GM06990 (cell line): ENCODE results near the gene DENND1B.

Experiments
- DNase-seq: peaks from one replicate; pipeline ENCODE4 v3.0.0-alpha.2; 2011; ENCODE audit not compliant: insufficient read length; ENCODE audit errors: extremely low read depth
- H3K27me3 ChIP-seq: replicated peaks from 2 replicates; pipeline ENCODE4 v1.6.0; 2011; ENCODE audit warnings: low read length; ENCODE audit not compliant: control insufficient read depth, insufficient read depth
- H3K36me3 ChIP-seq: 2 replicates; pipeline ENCODE4 v1.5.1; 2011; ENCODE audit warnings: low read length; ENCODE audit not compliant: control insufficient read depth, insufficient read depth
- H3K4me3 ChIP-seq: replicated peaks from 2 replicates; pipeline ENCODE4 v1.5.1; 2011; ENCODE audit warnings: low read depth, mild to moderate bottlenecking, control low read depth, low read length
- CTCF ChIP-seq: IDR thresholded peaks from 2 replicates; pipeline ENCODE4 v1.5.1; 2011; ENCODE audit warnings: low read length, control low read depth, mild to moderate bottlenecking, inconsistent platforms; ENCODE audit not compliant: insufficient read depth, poor library complexity, severe bottlenecking

Gene DENND1B

GRCh38 chr1:197686702-197687355 is 88.5 kb downstream of the DENND1B start:
- no peak overlapping the region for H3K4me3 ChIP-seq
- H3K36me3 ChIP-seq: no peaks in the 10 kb centered on the region
- TF ChIP-seq CTCF: no peak
- DNase-seq: no peak
- H3K27me3 ChIP-seq: no peaks in the 10 kb centered on the region

DNA sequence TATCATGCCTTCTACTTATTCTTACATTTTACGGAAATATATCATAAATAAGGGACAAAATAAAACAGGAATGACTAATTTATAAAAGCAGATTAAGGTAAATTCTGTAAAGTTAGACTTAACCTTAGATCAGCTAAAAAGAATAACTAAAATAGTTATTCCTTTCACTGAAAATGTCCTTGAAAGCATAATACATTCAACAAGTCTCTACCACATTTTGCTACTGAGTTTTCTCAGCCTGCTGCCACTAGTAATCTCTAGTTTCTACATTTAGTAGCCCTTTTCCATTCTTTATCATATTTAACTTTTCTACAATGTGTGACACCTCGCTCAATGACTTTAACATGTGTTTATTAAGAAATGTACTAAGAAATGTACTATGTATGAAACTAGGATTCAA is 89.0 kb downstream of the DENND1B start:
- no peaks in the 10 kb centered on the region for H3K36me3 ChIP-seq
- no peak for DNase-seq
- no peak for TF ChIP-seq CTCF
- H3K27me3 ChIP-seq: no peaks in the 10 kb centered on the region
- H3K4me3 ChIP-seq: no peak overlapping the region

DNA sequence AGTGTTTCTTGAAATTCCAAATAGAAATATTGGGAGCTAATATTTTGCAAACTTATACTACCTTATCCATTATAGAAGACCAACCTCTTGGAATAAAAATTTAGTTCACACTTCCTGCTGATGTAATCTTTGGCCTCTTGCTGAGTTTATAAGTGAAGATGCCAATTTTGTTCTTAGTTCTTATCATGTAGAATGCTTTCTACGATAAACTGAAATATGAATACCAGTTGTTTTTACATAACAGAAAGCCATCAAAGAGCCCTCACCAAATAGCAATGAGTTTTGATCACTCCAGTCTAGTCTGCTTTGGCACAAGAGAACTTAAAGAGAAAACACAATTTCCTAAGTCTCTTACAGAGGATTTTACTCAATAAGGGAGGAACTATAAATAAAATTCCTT is 89.5 kb downstream of the DENND1B start:
- Histone ChIP-seq H3K36me3 (no peaks in the 10 kb centered on the region), H3K27me3 (no peaks in the 10 kb centered on the region), H3K4me3 (no peak overlapping the region)
- TF ChIP-seq CTCF: no peak
- no peak for DNase-seq

GRCh38 chr1:197683895-197684553 is 91.3 kb downstream of the DENND1B start:
- no peak overlapping the region for H3K4me3 ChIP-seq
- no peaks in the 10 kb centered on the region for H3K27me3 ChIP-seq
- H3K36me3 ChIP-seq: no peaks in the 10 kb centered on the region
- no peak for TF ChIP-seq CTCF
- DNase-seq: no peak

DNA sequence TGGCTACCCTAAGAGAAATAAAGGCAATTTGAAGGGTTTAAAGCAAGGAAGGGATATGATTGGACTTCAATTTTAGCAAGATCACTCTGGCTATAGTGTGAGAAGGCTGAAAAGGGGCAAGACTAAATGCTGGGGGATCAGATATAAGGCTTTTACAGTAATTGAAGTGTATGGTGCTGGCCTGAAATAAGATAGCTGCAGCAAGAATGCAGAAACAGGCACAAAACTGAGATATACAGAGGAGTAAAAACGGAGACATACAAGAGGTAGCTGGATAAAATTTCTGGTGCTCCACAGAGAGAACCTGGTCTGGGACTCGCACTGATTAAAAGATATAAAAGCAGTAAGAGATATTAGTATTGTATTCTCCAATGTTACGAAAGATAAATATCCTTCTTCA is 92.0 kb downstream of the DENND1B start:
- no peak for DNase-seq

More for the DNA sequence above, 92.0 kb downstream of the DENND1B start:
- no peak overlapping the region for H3K4me3 ChIP-seq
- TF ChIP-seq CTCF: no peak
- H3K36me3 ChIP-seq: no peaks in the 10 kb centered on the region
- no peaks in the 10 kb centered on the region for H3K27me3 ChIP-seq
